HG03460 (cell line): ENCODE results near the gene AK8.

ENCODE experiments used
- ATAC-seq: cut with Tn5 transposase; IDR thresholded peaks from one replicate; pipeline ENCODE4 v1.9.1; 2021; ENCODE audit not compliant: unreplicated experiment

AK8 gene

DNA sequence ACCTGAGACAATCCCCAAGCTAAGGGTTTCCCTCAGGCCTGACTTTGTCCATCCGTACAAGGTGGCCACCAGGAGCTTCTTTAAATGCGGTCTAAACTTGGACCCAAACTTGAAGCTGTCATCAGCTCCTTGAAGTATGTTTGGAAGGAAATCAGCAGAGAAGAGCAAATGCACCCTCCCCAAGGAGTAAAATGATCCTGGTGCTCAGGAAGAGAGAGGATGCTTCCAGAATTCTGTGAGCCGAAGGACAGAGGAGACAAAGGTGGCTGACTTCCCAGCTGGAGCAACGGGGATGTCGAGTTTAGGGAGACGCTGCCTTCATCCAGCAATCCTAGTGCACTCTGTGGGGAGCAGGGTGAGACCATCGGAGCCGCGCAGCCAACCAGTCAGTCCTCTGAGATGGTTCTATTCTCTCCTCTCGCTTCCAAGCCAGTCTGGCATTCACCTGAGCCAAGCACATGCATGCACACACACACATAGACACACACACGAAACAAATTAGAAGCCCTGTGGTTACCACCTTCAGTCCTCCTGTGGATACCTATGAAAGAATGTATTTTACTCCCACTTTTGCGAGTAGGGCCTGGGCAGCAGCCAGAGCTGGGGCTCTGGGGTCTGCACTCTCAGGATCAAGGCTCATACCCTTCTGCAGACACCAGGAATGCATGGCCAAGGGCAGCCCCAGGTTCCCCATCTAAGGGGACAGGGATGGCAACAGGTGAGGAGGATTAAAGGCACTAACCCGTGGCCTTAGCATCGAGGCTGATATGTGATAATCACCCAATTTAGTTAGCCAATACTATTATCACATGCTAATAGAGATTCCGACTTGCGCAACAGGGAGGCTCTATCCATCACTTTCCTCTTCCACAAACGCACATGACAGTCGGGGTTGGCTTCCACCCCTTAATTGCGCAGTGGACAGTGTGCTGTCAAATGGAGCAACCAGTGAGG, 132.1 kb downstream of the AK8 start:
- ATAC-seq, result no peak

DNA sequence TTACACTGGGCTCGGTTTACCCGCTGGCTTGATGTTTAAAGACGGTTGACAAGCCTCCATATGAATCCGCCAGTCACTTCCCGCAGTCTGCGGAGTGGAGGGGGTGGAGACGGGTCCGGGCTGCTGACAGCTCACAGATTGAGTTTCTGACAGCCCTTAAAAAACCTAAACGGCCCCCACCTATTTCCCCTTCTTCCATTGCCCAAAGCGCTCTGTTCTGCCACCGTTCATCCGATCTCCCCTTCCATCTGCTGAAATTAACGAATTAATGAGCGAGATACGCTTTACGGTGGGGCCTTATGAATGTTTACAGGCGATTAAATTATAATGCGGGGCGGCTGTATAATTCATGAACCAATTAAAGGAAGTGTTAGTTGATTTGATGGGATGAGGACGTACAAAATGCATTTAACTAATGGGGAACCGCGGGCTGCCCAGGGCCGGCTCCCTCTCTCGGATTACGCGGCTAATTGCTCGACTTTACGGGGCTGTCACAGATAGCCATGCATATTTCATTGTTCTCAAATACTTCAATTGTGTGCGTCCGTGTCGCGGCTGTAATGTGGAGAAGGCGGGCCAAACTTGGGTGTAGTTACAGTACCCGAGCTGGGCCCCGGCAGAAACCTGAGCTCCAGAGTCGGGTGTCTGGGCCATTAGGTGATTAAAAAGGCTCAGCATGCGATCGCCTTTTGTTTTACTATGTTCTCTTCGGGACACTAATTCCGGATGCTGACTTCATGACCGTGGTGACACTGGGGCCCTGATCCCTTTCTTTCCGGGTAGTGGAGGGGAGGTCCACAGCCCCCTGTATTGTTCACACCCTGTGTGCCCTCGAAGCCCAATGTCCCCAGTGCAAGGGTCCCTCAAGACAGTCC, 133.0 kb downstream of the AK8 start:
- ATAC-seq, result no peak

GRCh38 chr9:132743931-132744479, 134.1 kb downstream of the AK8 start:
- ATAC-seq, result no peak

GRCh38 chr9:132742821-132743311, 135.2 kb downstream of the AK8 start:
- ATAC-seq, result no peak

DNA sequence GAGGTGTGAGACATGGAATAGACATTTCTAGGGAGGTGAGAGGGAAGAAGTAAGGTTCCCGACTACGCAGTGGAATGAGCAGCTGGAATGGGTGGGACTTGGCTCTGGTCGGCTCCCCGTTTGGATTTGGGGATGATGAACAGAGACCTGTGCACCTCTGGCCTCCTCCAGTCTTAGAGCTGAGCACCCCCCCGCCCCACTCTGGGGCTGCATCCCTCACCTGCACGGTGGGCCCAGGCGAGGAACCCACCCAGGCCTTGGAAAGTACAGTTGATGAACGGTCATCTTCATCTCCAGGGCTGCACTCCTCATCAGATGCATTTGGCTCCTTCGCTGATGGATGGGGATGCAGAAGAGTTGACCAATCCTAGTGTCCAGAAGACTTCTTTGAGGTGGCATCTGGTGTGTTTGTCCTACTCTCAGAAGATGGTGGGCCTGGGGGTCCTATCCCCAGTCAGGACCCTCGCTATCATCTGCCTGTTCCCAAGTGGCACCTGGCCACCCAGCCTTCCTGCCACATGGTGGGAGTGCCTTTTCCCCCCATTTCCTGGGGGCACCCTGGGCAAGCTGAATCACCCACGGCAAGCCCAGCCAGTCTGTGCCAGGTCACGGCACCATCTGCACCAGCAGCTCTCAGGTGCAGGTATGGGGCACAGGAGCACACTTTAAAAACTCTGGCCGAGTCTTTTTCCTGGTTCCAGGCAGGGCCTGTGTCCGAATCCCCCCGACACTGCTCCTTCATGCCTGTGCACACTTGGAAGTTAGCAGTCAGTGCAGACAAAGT, 137.4 kb downstream of the AK8 start:
- ATAC-seq, result no peak

- no peak for ATAC-seq
These were observed 138.3 kb downstream of the AK8 start for GRCh38 chr9:132739710-132740310.

- no peak for ATAC-seq
These were observed 144.7 kb downstream of the AK8 start for GRCh38 chr9:132733260-132733815.

- ATAC-seq, result no peak
These were observed 145.5 kb downstream of the AK8 start for GRCh38 chr9:132732326-132733259.

DNA sequence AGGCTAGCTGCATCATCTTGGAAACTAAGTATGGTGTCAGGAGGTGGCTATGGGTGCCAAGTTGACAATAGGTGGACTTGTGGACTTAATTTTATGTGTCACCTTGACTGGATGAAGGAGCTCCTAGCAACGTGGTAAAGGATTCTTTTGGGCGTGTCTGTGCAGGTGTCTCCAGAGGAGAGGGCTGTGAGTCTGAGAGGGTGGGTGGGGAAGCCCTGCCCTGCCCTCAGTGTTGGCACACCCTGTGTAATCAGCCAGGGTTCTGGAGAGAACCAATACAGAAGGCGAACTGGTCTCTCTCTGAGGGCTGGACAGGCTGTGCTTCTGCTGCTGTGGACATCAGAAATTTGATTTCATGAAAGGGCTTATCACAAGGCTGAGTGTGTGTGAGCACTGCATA, 146.9 kb downstream of the AK8 start:
- no peak for ATAC-seq

- ATAC-seq, result no peak
These were observed 147.7 kb downstream of the AK8 start for GRCh38 chr9:132730054-132731033.

DNA sequence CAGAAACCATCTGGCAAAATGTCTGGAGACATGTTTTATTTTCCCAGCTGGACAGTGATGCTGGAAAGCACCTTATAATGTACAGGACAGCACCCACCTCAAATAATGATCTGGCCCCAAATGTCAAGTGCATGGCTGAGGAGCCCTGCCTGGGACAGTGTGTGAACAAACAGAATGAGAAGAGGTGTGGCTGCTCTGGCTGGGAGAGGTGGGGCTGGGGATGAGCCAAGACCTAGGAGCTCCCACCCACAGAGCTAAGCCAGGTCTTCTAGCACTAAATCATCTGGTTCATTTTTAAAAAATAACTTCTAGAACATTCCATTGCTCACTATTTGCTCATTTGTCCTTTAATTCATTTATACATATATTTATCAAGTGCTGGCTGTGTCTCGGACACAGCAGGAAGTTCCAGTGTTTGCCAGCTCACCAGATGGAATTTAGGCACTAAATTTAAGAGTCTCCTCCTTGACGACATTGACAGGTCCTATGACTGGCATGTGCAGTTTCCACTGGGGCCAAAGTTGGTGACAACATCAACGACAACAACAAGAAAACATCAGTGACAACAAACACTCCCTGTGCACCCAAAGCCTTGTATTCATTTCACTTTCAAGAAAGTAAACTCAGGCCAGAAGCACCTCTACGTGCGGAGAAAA, 148.7 kb downstream of the AK8 start:
- no peak for ATAC-seq

- no peak for ATAC-seq
These were observed 149.6 kb downstream of the AK8 start for GRCh38 chr9:132728497-132728896.

GRCh38 chr9:132728071-132728470, 150.0 kb downstream of the AK8 start:
- ATAC-seq, result no peak

DNA sequence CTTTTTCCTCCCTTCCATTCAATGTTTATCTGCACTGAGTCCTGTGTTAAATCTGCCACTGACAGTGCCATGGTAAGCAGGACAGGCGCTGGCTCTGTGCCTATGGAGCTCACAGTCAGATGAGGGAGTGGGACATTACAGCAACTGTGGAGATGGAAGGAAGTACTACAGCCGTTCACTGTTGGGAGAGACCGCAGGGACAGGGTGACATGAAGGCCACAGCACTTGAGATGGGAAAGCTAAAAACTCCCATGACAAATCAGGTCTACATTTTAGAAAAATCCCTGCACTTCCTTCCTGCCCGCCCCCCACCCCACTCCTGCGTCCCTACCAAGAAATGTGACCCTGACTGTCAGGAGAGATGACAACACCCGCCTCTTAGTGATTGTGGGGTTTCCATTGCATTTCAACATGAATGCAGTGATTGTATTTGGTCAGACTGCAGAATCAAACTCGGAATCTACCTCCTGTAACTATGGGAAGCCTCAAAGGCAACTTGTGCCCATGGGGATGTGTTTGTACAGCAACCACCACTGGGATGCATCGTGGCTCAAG, 151.4 kb downstream of the AK8 start:
- ATAC-seq, result no peak

DNA sequence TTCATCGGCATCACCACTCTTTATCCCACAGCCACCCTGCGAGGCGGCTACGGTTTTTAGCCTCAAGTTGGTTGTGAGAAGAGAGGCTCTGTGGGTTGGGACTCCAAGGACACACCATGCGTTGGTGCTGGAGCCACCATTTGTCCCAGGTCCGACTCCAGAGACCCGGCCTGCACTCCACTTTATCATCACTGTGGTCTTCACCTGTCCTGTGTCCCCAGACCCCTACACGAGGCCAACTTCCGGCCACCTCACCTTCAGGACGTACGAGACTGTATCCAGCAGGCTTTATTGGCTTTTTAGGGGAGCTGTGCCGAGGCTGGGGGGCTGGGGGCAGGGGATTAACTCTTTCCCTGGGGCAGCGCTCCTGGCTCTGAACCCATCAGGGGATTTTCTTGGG, 152.8 kb downstream of the AK8 start:
- no peak for ATAC-seq

DNA sequence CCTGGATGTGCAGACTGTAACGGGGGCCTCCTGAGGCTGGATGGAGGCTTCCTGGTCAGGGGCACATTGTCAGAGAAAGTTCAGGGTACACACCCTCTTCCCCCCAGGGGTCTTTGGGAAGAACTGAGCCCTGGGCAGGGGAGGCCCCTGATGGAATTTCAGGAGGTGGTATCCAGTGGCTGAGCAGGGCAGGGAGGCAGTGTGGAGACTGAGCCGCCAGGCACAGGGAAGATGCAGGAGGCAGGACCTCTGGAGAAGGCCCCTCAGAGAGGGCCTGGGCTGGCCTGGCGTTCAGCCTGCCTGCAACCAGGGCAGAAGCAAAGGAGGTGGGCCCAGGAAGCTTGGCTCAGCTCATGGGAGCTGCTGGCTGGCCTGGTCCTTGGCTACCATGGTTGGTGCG, 154.3 kb downstream of the AK8 start:
- ATAC-seq, result no peak

- no peak for ATAC-seq
These were observed 155.5 kb downstream of the AK8 start for GRCh38 chr9:132722564-132723065.
